Fibroblast of the aortic adventitia (primary cell): Measurements from ENCODE around the gene CPA5. TPM values are rescaled to one million over a fixed set of nuclear protein-coding genes. Genes with fewer than 3 reads are reported as not detected.

Source experiments
- DNase-seq: peaks from one replicate; pipeline ENCODE4 v3.0.0-alpha.2; 2010; ENCODE audit warnings: low read depth
- H3K4me3 ChIP-seq: 2 replicates; pipeline ENCODE4 v1.5.1; 2011; ENCODE audit warnings: low read depth, mild to moderate bottlenecking, control low read depth, low read length, moderate library complexity
- CTCF ChIP-seq: IDR thresholded peaks from 2 replicates; pipeline ENCODE4 v1.5.1; 2011; ENCODE audit warnings: mild to moderate bottlenecking, low read length, control low read depth, inconsistent platforms; ENCODE audit not compliant: insufficient read depth
- total RNA-seq: library from RNA; depleted of rRNA; stranded (reverse); fragments of >200 nt; gene quantifications from 2 replicates; pipeline ENCODE4 v1.2.3, GENCODE V29; 2012; ENCODE audit warnings: low replicate concordance

The CPA5 gene
- total RNA-seq, 1 donor, result 0.09 TPM

GRCh38 chr7:130384841-130385599 is 40.4 kb downstream of the CPA5 start:
- no peak for DNase-seq
- H3K4me3 ChIP-seq, result no peak overlapping the region
- no peak for TF ChIP-seq CTCF

- no peak for DNase-seq
- no peak overlapping the region for H3K4me3 ChIP-seq
- no peak for TF ChIP-seq CTCF
Measured at GRCh38 chr7:130385600-130386066, 41.0 kb downstream of the CPA5 start.

- no peak for DNase-seq
Measured at GRCh38 chr7:130386876-130387275, 42.3 kb downstream of the CPA5 start.

GRCh38 chr7:130387306-130387627 is 42.7 kb downstream of the CPA5 start:
- H3K4me3 ChIP-seq, result no peak overlapping the region
- DNase-seq, result no peak
- TF ChIP-seq CTCF, result no peak

More at GRCh38 chr7:130386876-130387275, 42.3 kb downstream of the CPA5 start:
- TF ChIP-seq CTCF, result no peak
- H3K4me3 ChIP-seq, result no peak overlapping the region

GRCh38 chr7:130387628-130388403 is 43.2 kb downstream of the CPA5 start:
- H3K4me3 ChIP-seq, result no peak overlapping the region
- DNase-seq, result no peak
- TF ChIP-seq CTCF, result no peak

- DNase-seq, result no peak
- H3K4me3 ChIP-seq, result no peak overlapping the region
- TF ChIP-seq CTCF, result no peak
Measured at GRCh38 chr7:130388671-130389070, 44.1 kb downstream of the CPA5 start.
